Thoracic aorta (tissue), 2 donors: Measurements from ENCODE around the gene DNAH8. TPM values are rescaled to one million over a fixed set of nuclear protein-coding genes. Genes with fewer than 3 reads are reported as not detected.

ENCODE experiments used
- ATAC-seq: fragments of 150-250 bp; one replicate; pipeline ENCODE4 v1.8.0; 2017; ENCODE audit warnings: low read depth; ENCODE audit not compliant: insufficient number of reproducible peaks, low FRiP score
- DNase-seq: peaks from one replicate; pipeline ENCODE4 v3.0.0-alpha.2; 2020; ENCODE audit warnings: low spot score
- H3K27ac ChIP-seq, 2 donors: fragments of 200-600 bp; sonication (generic); 1 replicate in 1 of 2; 2 replicates in 1 of 2; pipeline ENCODE4 v1.5.1; 2016; ENCODE audit warnings: mild to moderate bottlenecking in 2 of 2, moderate library complexity in 2 of 2
- H3K27me3 ChIP-seq: fragments of 200-600 bp; sonication (generic); replicated peaks from 2 replicates; pipeline ENCODE4 v1.6.0; 2016; ENCODE audit warnings: mild to moderate bottlenecking; ENCODE audit not compliant: insufficient read depth
- H3K36me3 ChIP-seq: fragments of 200-600 bp; sonication (generic); one replicate; pipeline ENCODE4 v1.5.1; 2016
- H3K4me1 ChIP-seq, 2 donors: fragments of 200-600 bp; sonication (generic); 1 replicate in 1 of 2; 2 replicates in 1 of 2; pipeline versions ENCODE4 v1.5.1 to v1.6.0; 2016; ENCODE audit warnings: low read depth in 2 of 2, mild to moderate bottlenecking in 1 of 2; ENCODE audit not compliant: control insufficient read depth in 1 of 2
- H3K4me3 ChIP-seq: fragments of 200-600 bp; sonication (generic); 2 replicates; pipeline ENCODE4 v1.5.1; 2016; ENCODE audit warnings: mild to moderate bottlenecking
- H3K9me3 ChIP-seq: fragments of 200-600 bp; sonication (generic); 2 replicates; pipeline ENCODE4 v1.5.1; 2016
- total RNA-seq, 2 donors: library from RNA; depleted of rRNA; stranded (reverse); fragments of >200 nt; gene quantifications; one replicate each; pipeline versions ENCODE4 v1.1.0 to v1.2.3, GENCODE V29; 2016
- TF ChIP-seq, protein P1 (sequence below): fragments of 200-600 bp; sonication (generic); IDR thresholded peaks from one replicate; pipeline ENCODE4 v1.5.1; 2019; ENCODE audit warnings: antibody characterized with exemption

DNAH8 gene
- total RNA-seq, 2 donors from 2014 or later: 0.14 TPM; not detected in 1

DNA sequence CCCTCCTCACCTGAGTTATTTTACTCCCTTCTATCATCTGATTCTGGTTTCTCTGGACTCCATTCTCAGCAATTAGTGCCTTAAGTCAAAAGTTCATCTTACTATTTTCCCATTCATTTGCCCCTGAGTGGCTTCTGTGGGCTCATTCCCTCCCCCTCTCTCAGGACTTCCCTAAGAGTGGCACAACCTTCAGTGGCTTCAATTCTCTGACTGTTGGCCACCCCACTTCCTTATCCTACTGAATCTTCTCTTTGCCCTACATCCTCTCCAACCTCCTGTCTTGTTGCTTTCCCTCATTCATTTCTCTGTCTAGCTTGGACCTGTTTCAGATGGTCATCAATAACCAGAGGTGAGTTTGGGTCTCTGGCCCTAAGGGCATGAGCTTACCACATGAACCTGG is 272.4 kb downstream of the DNAH8 start:
- no peaks in the 10 kb centered on the region for H3K4me1 ChIP-seq
- no peaks in the 10 kb centered on the region for H3K36me3 ChIP-seq
- H3K27ac ChIP-seq: no peak overlapping the region
- TF ChIP-seq, protein P1, sequence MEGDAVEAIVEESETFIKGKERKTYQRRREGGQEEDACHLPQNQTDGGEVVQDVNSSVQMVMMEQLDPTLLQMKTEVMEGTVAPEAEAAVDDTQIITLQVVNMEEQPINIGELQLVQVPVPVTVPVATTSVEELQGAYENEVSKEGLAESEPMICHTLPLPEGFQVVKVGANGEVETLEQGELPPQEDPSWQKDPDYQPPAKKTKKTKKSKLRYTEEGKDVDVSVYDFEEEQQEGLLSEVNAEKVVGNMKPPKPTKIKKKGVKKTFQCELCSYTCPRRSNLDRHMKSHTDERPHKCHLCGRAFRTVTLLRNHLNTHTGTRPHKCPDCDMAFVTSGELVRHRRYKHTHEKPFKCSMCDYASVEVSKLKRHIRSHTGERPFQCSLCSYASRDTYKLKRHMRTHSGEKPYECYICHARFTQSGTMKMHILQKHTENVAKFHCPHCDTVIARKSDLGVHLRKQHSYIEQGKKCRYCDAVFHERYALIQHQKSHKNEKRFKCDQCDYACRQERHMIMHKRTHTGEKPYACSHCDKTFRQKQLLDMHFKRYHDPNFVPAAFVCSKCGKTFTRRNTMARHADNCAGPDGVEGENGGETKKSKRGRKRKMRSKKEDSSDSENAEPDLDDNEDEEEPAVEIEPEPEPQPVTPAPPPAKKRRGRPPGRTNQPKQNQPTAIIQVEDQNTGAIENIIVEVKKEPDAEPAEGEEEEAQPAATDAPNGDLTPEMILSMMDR: no peak
- ATAC-seq: no peak
- peaks cover 3% of the 10 kb centered on the region for H3K27me3 ChIP-seq
- H3K4me3 ChIP-seq: no peak overlapping the region
- no peaks in the 10 kb centered on the region for H3K9me3 ChIP-seq
- no peak for DNase-seq

DNA sequence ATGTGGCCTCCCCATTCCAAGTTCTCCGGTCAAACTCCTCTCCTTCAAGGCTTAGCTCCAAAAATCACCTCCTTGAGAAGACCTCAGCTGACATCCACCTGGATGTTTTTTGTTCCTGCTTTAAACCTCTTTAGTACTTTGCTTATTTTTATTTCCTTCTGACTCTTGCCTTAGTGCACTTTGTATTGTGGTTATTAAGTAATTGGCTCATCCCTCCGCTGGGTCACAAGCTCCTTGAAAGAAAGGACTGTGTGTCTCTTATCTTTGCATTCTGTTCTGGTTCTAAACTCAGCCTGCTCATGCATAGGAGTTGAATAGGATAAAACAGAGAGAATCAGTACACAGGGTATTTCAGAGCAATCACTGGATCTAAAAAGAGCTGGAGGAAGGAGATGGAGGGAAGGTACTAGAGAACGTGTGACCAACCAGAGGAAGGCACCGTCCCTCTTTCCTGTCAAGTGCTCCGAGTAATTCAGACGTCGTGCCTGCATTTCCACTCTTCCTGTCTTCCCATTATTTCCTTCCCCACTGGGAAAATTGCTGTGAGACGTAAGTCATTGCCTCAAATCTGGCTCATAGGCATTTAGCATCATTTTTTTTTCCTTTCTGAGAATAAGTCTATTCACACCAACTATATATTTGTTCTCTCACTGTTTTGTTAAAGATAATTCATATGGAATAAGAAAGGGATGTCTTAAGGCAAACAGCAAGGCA is 273.8 kb downstream of the DNAH8 start:
- Histone ChIP-seq H3K4me1 (no peaks in the 10 kb centered on the region), H3K4me3 (no peak overlapping the region), H3K27me3 (peaks cover 3% of the 10 kb centered on the region), H3K9me3 (no peaks in the 10 kb centered on the region), H3K27ac (no peak overlapping the region), H3K36me3 (no peaks in the 10 kb centered on the region)
- ATAC-seq: no peak
- TF ChIP-seq, protein P1: no peak
- no peak for DNase-seq

DNA sequence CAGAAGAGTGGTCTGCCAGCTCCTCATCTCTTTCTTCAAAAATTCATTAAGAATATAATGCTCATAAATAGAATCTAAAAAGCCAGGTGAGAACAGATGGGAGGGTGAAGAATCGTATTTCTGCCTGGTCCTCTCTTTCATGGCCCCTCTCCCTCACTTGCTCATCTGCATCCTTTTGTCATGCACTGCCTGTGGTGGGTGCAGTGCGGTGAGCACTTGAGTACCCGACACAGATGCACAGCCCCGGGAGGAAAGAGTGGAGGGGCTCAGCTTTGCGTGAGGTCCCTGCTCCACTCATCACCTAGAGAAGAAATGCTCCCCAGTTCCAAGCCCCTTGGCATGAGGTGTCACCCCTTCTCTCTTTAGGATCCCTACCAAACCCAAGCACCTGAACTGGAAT is 275.4 kb downstream of the DNAH8 start:
- peaks cover 3% of the 10 kb centered on the region for H3K27me3 ChIP-seq
- no peaks in the 10 kb centered on the region for H3K4me1 ChIP-seq
- DNase-seq (no peak), ATAC-seq (no peak)
- TF ChIP-seq, protein P1: no peak
- H3K9me3 ChIP-seq: no peaks in the 10 kb centered on the region
- no peak overlapping the region for H3K27ac ChIP-seq
- H3K36me3 ChIP-seq: no peaks in the 10 kb centered on the region
- no peak overlapping the region for H3K4me3 ChIP-seq

DNA sequence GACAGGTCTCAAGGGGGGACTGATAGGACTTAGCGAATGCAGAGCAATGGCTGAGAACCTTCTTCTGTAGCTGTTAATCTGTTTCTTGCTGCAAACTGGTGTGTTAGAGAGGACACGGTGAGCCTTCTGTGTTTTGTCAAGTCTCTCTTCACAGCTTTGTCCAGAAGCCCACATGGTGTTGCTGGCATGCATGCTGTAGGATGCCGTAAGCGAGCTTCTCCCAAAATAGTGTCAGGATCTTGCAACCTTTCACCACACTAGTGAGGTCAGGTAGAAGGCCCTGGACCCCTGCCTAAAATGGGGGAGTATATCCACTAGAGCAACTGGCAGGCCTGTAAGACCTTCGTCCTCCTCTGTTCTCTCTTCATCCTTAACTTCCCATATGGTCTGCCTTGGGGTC is 281.6 kb downstream of the DNAH8 start:
- Histone ChIP-seq H3K4me3 (no peak overlapping the region), H3K36me3 (no peaks in the 10 kb centered on the region), H3K4me1 (no peaks in the 10 kb centered on the region), H3K27me3 (no peaks in the 10 kb centered on the region), H3K27ac (no peak overlapping the region), H3K9me3 (no peaks in the 10 kb centered on the region)
- no peak for DNase-seq
- TF ChIP-seq, protein P1: no peak
- ATAC-seq: no peak

DNA sequence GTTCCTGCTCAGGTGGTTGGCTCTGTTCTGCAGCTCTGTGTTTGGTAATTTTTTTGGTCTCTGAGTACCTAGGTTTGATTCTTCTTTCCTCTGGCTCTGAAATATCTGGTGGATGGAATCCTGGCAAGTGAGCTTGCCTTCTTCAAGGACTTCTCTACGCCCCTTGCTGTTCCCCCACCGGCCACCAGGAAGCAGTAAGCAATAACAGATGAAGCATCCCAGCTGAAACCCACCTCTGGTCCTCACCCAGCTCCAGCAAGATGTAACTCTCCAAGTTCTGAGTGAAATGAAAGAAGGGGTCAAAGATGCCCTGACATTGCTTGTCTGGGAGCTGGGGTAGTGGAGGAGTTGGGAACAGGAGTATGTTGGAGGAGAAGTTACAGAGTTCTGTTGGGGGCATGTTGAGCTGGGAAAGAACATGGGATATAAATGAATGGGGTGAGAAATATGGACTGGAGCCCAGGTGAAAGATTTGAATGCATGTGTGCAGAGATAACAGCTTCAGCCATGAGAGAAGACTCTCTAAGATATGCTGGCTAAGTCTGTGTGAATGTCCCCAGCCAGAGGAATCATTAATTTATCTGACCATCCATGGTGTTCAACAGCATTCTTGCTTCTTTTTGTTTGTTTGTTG is 282.1 kb downstream of the DNAH8 start:
- no peaks in the 10 kb centered on the region for H3K36me3 ChIP-seq
- H3K27me3 ChIP-seq: no peaks in the 10 kb centered on the region
- H3K4me3 ChIP-seq: no peak overlapping the region
- DNase-seq (no peak), ATAC-seq (no peak)
- H3K4me1 ChIP-seq: no peaks in the 10 kb centered on the region
- H3K27ac ChIP-seq: no peak overlapping the region
- TF ChIP-seq, protein P1: no peak
- H3K9me3 ChIP-seq: no peaks in the 10 kb centered on the region
